GM12892 (cell line): ENCODE results near the gene BTBD17.

Source experiments
- POLR2A ChIP-seq: IDR thresholded peaks from 2 replicates; pipeline ENCODE4 v1.6.1; 2011; ENCODE audit warnings: low read depth, low read length, control low read depth
- POLR2AphosphoS5 ChIP-seq: IDR thresholded peaks from 2 replicates; pipeline ENCODE4 v1.6.1; 2011; ENCODE audit warnings: low read depth, low read length, control low read depth
- TAF1 ChIP-seq: IDR thresholded peaks from 2 replicates; pipeline ENCODE4 v1.6.1; 2011; ENCODE audit warnings: low read depth, mild to moderate bottlenecking, control low read depth, low read length, borderline replicate concordance

DNA sequence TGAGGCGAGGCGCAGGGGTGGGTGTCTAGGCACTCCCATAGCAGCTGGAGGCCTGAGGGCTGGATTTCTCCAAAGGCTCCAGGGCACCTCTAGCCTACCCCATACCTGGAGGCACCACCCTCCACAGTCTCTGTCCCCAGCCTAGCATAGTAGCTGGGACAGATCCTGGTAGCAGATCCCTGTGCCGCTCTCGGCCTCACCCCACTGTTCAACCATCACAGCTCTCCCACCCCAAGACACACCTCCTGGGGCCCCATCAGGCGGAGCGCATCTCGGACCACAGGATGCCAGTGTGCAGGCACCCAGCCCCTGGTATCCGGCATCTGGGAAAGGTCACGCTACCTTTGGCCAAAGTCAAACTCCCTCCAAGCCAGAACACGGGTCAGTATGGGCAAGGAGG, 7.1 kb downstream of the BTBD17 start:
- no peak for TF ChIP-seq POLR2AphosphoS5
- TF ChIP-seq POLR2A: no peak
- no peak for TF ChIP-seq TAF1
